IMR-90 (cell line): ENCODE data around the gene PODXL. TPM values are rescaled to one million over a fixed set of nuclear protein-coding genes. Genes with fewer than 3 reads are reported as not detected.

ENCODE experiments used
- ATAC-seq: fragments of 200-7000 bp; cut with Tn5 transposase; 2 replicates; pipeline ENCODE4 v1.9.1; 2020; ENCODE audit warnings: low read depth, mild to moderate bottlenecking, moderate library complexity
- BruUV-seq: library from RNA; stranded (reverse); fragments of 400-500 nt; replicated peaks from 2 replicates; lab custom pipeline; 2021; lab: Mats Ljungman, UMichigan
- CTCF ChIA-PET: fragments of 300-600 bp; formaldehyde crosslinking; extraction: SDS; loops from one replicate; lab custom pipeline; 2021; ENCODE audit warnings: antibody characterized with exemption; lab: Yijun Ruan, JAX
- POLR2A ChIA-PET: fragments of 300-600 bp; sonication (Branson Sonifier 250); formaldehyde crosslinking; loops from one replicate; lab custom pipeline; 2022; ENCODE audit warnings: antibody characterized with exemption; ENCODE audit not compliant: unreplicated experiment; lab: Charles Lee
- DNase-seq: peaks from one replicate; pipeline ENCODE4 v3.0.0; 2013
- H2AFZ ChIP-seq: replicated peaks from 2 replicates; pipeline ENCODE3; 2013; ENCODE audit warnings: low read length, mild to moderate bottlenecking; ENCODE audit not compliant: poor library complexity
- H2AK5ac ChIP-seq: 2 replicates; pipeline ENCODE4 v1.6.1; 2013; ENCODE audit warnings: low read depth, low read length, inconsistent platforms
- H2AK9ac ChIP-seq: replicated peaks from 2 replicates; pipeline ENCODE3; 2013; ENCODE audit warnings: mild to moderate bottlenecking, low read depth, low read length, moderate library complexity; ENCODE audit not compliant: poor library complexity
- H2BK120ac ChIP-seq: 2 replicates; pipeline ENCODE4 v1.6.1; 2013; ENCODE audit warnings: low read depth, low read length, inconsistent platforms
- H2BK15ac ChIP-seq: 3 replicates; pipeline ENCODE4 v1.6.1; 2013; ENCODE audit warnings: low read depth, low read length, inconsistent platforms
- H2BK20ac ChIP-seq: 2 replicates; pipeline ENCODE4 v1.6.1; 2013; ENCODE audit warnings: low read depth, mild to moderate bottlenecking, inconsistent platforms, low read length, moderate library complexity
- H2BK5ac ChIP-seq: 2 replicates; pipeline ENCODE4 v1.6.1; 2013; ENCODE audit warnings: mild to moderate bottlenecking, low read depth, low read length, inconsistent platforms; ENCODE audit not compliant: poor library complexity, severe bottlenecking
- H3K14ac ChIP-seq: replicated peaks from 2 replicates; pipeline ENCODE4 v1.6.1; 2013; ENCODE audit warnings: low read depth, low read length, inconsistent platforms
- H3K18ac ChIP-seq: 2 replicates; pipeline ENCODE4 v1.6.1; 2013; ENCODE audit warnings: low read depth, low read length, control low read depth
- H3K23ac ChIP-seq: 2 replicates; pipeline ENCODE4 v1.6.1; 2013; ENCODE audit warnings: low read depth, low read length, inconsistent platforms
- H3K27ac ChIP-seq: 2 replicates; pipeline ENCODE4 v1.5.1; 2013; ENCODE audit warnings: mild to moderate bottlenecking, control low read depth, low read length; ENCODE audit not compliant: insufficient read depth
- H3K27me3 ChIP-seq: 2 replicates; pipeline ENCODE4 v1.6.1; 2013; ENCODE audit warnings: low read length; ENCODE audit not compliant: control insufficient read depth, insufficient read depth
- H3K36me3 ChIP-seq: 2 replicates; pipeline ENCODE4 v1.6.1; 2013; ENCODE audit warnings: low read length, mixed read lengths; ENCODE audit not compliant: control insufficient read depth, insufficient read depth
- H3K4ac ChIP-seq: 2 replicates; pipeline ENCODE4 v1.6.1; 2013; ENCODE audit warnings: low read depth, low read length, inconsistent platforms
- H3K4me1 ChIP-seq: 2 replicates; pipeline ENCODE4 v1.6.1; 2013; ENCODE audit warnings: low read length, mixed read lengths; ENCODE audit not compliant: control insufficient read depth, insufficient read depth
- H3K4me2 ChIP-seq: 2 replicates; pipeline ENCODE4 v1.6.1; 2013; ENCODE audit warnings: low read depth, mild to moderate bottlenecking, control low read depth, low read length, moderate library complexity
- H3K4me3 ChIP-seq: 2 replicates; pipeline ENCODE4 v1.5.1; 2013; ENCODE audit warnings: low read depth, mild to moderate bottlenecking, control low read depth, low read length, moderate library complexity; ENCODE audit not compliant: insufficient read depth
- H3K56ac ChIP-seq: 2 replicates; pipeline ENCODE4 v1.6.1; 2013; ENCODE audit warnings: low read length, inconsistent platforms; ENCODE audit not compliant: insufficient read depth; ENCODE audit errors: extremely low read depth
- H3K79me1 ChIP-seq, 2 experiments: 2 replicates each; pipeline ENCODE4 v1.6.1; 2013; ENCODE audit warnings: low read length in 2 of 2, inconsistent platforms in 1 of 2, low read depth in 1 of 2
- H3K9ac ChIP-seq: 2 replicates; pipeline ENCODE4 v1.6.1; 2013; ENCODE audit warnings: low read depth, low read length, control low read depth
- H3K9me1 ChIP-seq: 2 replicates; pipeline ENCODE4 v1.6.1; 2013; ENCODE audit warnings: low read length, inconsistent platforms; ENCODE audit not compliant: insufficient read depth
- H3K9me3 ChIP-seq: 2 replicates; pipeline ENCODE4 v1.6.1; 2013; ENCODE audit warnings: low read length; ENCODE audit not compliant: control insufficient read depth, insufficient read depth
- H4K20me1 ChIP-seq: 2 replicates; pipeline ENCODE4 v1.6.1; 2013; ENCODE audit warnings: low read length, inconsistent platforms; ENCODE audit not compliant: insufficient read depth
- H4K5ac ChIP-seq: 2 replicates; pipeline ENCODE4 v1.6.1; 2013; ENCODE audit warnings: mild to moderate bottlenecking, low read depth, low read length, control low read depth
- H4K8ac ChIP-seq, 2 experiments: 2 replicates each; pipeline ENCODE4 v1.6.1; 2013; ENCODE audit warnings: low read depth in 2 of 2, low read length in 2 of 2, control low read depth in 1 of 2, inconsistent platforms in 1 of 2
- H4K91ac ChIP-seq: 2 replicates; pipeline ENCODE4 v1.6.1; 2013; ENCODE audit warnings: low read depth, low read length, inconsistent platforms; ENCODE audit not compliant: insufficient read depth
- BHLHE40 ChIP-seq: fragments of 150-350 bp; IDR thresholded peaks from 2 replicates; pipeline ENCODE4 v1.6.1; 2016; ENCODE audit warnings: mild to moderate bottlenecking, low read depth, low read length
- MAFK ChIP-seq: IDR thresholded peaks from 2 replicates; pipeline ENCODE4 v1.6.1; 2012; ENCODE audit warnings: low read depth, low read length, improper control_type of control experiment
- WGBS, 2 experiments: methylation state at CpG; one replicate each; pipeline versions ENCODE4 v1.1.5 to v1.1.7; 2013; ENCODE audit warnings: missing lambda C conversion rate in 2 of 2; ENCODE audit not compliant: insufficient read length in 1 of 2; ENCODE audit errors: extremely low coverage in 2 of 2; 5-methylcytosine and 5-hydroxymethylcytosine counted together
- dilution Hi-C: fragments of 300-500 bp; cut with HindIII; formaldehyde crosslinking; loops from one replicate; pipeline ENCODE4 v1.14.3; 2018; ENCODE audit warnings: low sequenced_read_pairs; ENCODE audit not compliant: unreplicated experiment
- in situ Hi-C: fragments of 300-500 bp; cut with MboI; formaldehyde crosslinking; loops from 3 replicates; pipeline ENCODE4 v1.14.3; 2019; ENCODE audit warnings: low sequenced_read_pairs, inconsistent platforms, mixed read lengths
- intact Hi-C: fragments of 100-400 bp; cut with micrococcal nuclease; formaldehyde crosslinking; loops from 2 replicates; pipeline ENCODE4 v1.10.0; 2022
- polyA plus RNA-seq, 3 experiments: library from polyadenylated mRNA; depleted of rRNA; stranded (reverse); fragments of >200 nt; gene quantifications; 2 replicates each; pipeline ENCODE4 v1.2.3, GENCODE V29; 2012; ENCODE audit warnings: low replicate concordance in 1 of 3
- total RNA-seq: library from RNA; depleted of rRNA; stranded (reverse); fragments of >200 nt; gene quantifications from 2 replicates; pipeline ENCODE4 v1.2.3, GENCODE V29; 2012

The PODXL gene
- total and polyA plus RNA-seq, 2 of the 4 experiments (the other 2 are of a cell fraction): 1.3 to 3.8 TPM

- Histone ChIP-seq H3K27ac (no peak overlapping the region), H4K20me1 (no peaks in the 10 kb centered on the region), H2BK120ac (no peak overlapping the region), H2BK20ac (no peak overlapping the region), H3K36me3 (no peaks in the 10 kb centered on the region), H2AK5ac (no peak overlapping the region), H3K9me1 (no peaks in the 10 kb centered on the region), H2AK9ac (no peak overlapping the region), H2BK15ac (no peak overlapping the region), H4K8ac (no peak overlapping the region), H3K9ac (no peak overlapping the region), H3K4me3 (no peak overlapping the region), H3K4ac (no peak overlapping the region), H3K56ac (no peak overlapping the region), H4K91ac (no peak overlapping the region), H3K23ac (no peak overlapping the region), H3K4me2 (no peak overlapping the region), H4K5ac (no peak overlapping the region), H3K4me1 (no peaks in the 10 kb centered on the region), H3K9me3 (no peaks in the 10 kb centered on the region), H3K27me3 (peaks cover 9% of the 10 kb centered on the region), H2AFZ (no peak overlapping the region), H3K18ac (no peak overlapping the region), H3K79me1 (no peaks in the 10 kb centered on the region), H2BK5ac (no peak overlapping the region), H3K14ac (no peak overlapping the region)
- ChIA-PET CTCF (no interaction called here), POLR2A (no interaction called here)
- in situ Hi-C loops (no loop called here), intact Hi-C loops (no loop called here), dilution Hi-C loops (no loop called here)
- WGBS, 2 experiments: 73% methylated on average over 2 of the region's 5 CpGs; no CpG with 5 or more reads in 1 of the 2 experiments
- ATAC-seq (no peak), DNase-seq (no peak)
- BruUV-seq: no TSS peak
- TF ChIP-seq MAFK: no peak
- no peak for TF ChIP-seq BHLHE40
These were observed 14.0 kb upstream of the PODXL start for GRCh38 chr7:131570401-131570800.
